Trophoblast cell (in vitro differentiated cells and primary cell): Measurements from ENCODE around the gene DUT.

ENCODE experiments used
- DNase-seq, 2 donors: peaks; one replicate each; pipeline ENCODE4 v3.0.0-alpha.2; 2016
- H2AFZ ChIP-seq: 2 replicates; pipeline ENCODE4 v1.6.1; 2013; ENCODE audit warnings: low read length, moderate library complexity, mild to moderate bottlenecking; ENCODE audit not compliant: insufficient read depth, poor library complexity
- H2AK5ac ChIP-seq: 2 replicates; pipeline ENCODE4 v1.6.1; 2013; ENCODE audit warnings: mild to moderate bottlenecking, low read length
- H2BK120ac ChIP-seq: 2 replicates; pipeline ENCODE4 v1.6.1; 2013; ENCODE audit warnings: low read length, mild to moderate bottlenecking, moderate library complexity; ENCODE audit not compliant: insufficient read depth, poor library complexity
- H2BK12ac ChIP-seq: 2 replicates; pipeline ENCODE4 v1.6.1; 2013; ENCODE audit warnings: mild to moderate bottlenecking, low read length, moderate library complexity
- H2BK5ac ChIP-seq: 2 replicates; pipeline ENCODE4 v1.6.1; 2013; ENCODE audit warnings: low read length, low read depth, moderate library complexity, mild to moderate bottlenecking; ENCODE audit not compliant: poor library complexity
- H3K14ac ChIP-seq: 2 replicates; pipeline ENCODE4 v1.6.1; 2013; ENCODE audit warnings: mild to moderate bottlenecking, low read length
- H3K18ac ChIP-seq: 2 replicates; pipeline ENCODE4 v1.6.1; 2013; ENCODE audit warnings: mild to moderate bottlenecking, low read length
- H3K23ac ChIP-seq: 2 replicates; pipeline ENCODE4 v1.6.1; 2013; ENCODE audit warnings: low read length
- H3K27ac ChIP-seq: 2 replicates; pipeline ENCODE4 v1.5.1; 2013; ENCODE audit warnings: low read depth, mild to moderate bottlenecking, inconsistent platforms, low read length, moderate library complexity
- H3K27me3 ChIP-seq: 2 replicates; pipeline ENCODE4 v1.6.1; 2013; ENCODE audit warnings: inconsistent platforms, mild to moderate bottlenecking, low read length, moderate library complexity; ENCODE audit not compliant: insufficient read depth
- H3K36me3 ChIP-seq, 2 experiments: 1 replicate in 1 of 2; 2 replicates in 1 of 2; pipeline ENCODE4 v1.6.1; 2013; ENCODE audit warnings: low read length in 2 of 2, mild to moderate bottlenecking in 2 of 2, moderate library complexity in 1 of 2; ENCODE audit not compliant: insufficient read depth in 2 of 2, control insufficient read depth in 1 of 2
- H3K4ac ChIP-seq: 2 replicates; pipeline ENCODE4 v1.6.1; 2013; ENCODE audit warnings: low read depth, mild to moderate bottlenecking, low read length, moderate library complexity
- H3K4me1 ChIP-seq, 2 experiments: 1 replicate in 1 of 2; 2 replicates in 1 of 2; pipeline ENCODE4 v1.6.1; 2013; ENCODE audit warnings: low read length in 2 of 2, mild to moderate bottlenecking in 2 of 2, moderate library complexity in 1 of 2; ENCODE audit not compliant: insufficient read depth in 2 of 2, control insufficient read depth in 1 of 2
- H3K4me2 ChIP-seq: 2 replicates; pipeline ENCODE4 v1.6.1; 2013; ENCODE audit warnings: inconsistent platforms, mild to moderate bottlenecking, low read length, moderate library complexity
- H3K4me3 ChIP-seq: 2 replicates; pipeline ENCODE4 v1.5.1; 2013; ENCODE audit warnings: mild to moderate bottlenecking, low read depth, low read length, inconsistent platforms
- H3K79me1 ChIP-seq: one replicate; pipeline ENCODE4 v1.6.1; 2013; ENCODE audit warnings: low read length
- H3K79me2 ChIP-seq: 2 replicates; pipeline ENCODE4 v1.6.1; 2013; ENCODE audit warnings: low read length, mild to moderate bottlenecking; ENCODE audit not compliant: control insufficient read depth, insufficient read depth, poor library complexity
- H3K9ac ChIP-seq: 2 replicates; pipeline ENCODE4 v1.6.1; 2013; ENCODE audit warnings: mild to moderate bottlenecking, low read length
- H3K9me3 ChIP-seq: 2 replicates; pipeline ENCODE4 v1.6.1; 2013; ENCODE audit warnings: low read depth, mild to moderate bottlenecking, control low read depth, inconsistent platforms, low read length; ENCODE audit not compliant: insufficient read depth
- H4K12ac ChIP-seq: 2 replicates; pipeline ENCODE4 v1.6.1; 2013; ENCODE audit warnings: low read depth, mild to moderate bottlenecking, low read length, moderate library complexity
- H4K8ac ChIP-seq: 2 replicates; pipeline ENCODE4 v1.6.1; 2013; ENCODE audit warnings: low read depth, mild to moderate bottlenecking, low read length, moderate library complexity
- H4K91ac ChIP-seq: one replicate; pipeline ENCODE4 v1.6.1; 2013; ENCODE audit warnings: low read depth, mild to moderate bottlenecking, low read length, moderate library complexity
- WGBS: extraction: QIAGEN DNeasy Blood & Tissue Kit; methylation state at CpG from one replicate; pipeline ENCODE4 v1.1.7; 2013; ENCODE audit warnings: missing lambda C conversion rate; ENCODE audit not compliant: insufficient read length, insufficient coverage; ENCODE audit errors: extremely low coverage; 5-methylcytosine and 5-hydroxymethylcytosine counted together

DUT gene

DNA sequence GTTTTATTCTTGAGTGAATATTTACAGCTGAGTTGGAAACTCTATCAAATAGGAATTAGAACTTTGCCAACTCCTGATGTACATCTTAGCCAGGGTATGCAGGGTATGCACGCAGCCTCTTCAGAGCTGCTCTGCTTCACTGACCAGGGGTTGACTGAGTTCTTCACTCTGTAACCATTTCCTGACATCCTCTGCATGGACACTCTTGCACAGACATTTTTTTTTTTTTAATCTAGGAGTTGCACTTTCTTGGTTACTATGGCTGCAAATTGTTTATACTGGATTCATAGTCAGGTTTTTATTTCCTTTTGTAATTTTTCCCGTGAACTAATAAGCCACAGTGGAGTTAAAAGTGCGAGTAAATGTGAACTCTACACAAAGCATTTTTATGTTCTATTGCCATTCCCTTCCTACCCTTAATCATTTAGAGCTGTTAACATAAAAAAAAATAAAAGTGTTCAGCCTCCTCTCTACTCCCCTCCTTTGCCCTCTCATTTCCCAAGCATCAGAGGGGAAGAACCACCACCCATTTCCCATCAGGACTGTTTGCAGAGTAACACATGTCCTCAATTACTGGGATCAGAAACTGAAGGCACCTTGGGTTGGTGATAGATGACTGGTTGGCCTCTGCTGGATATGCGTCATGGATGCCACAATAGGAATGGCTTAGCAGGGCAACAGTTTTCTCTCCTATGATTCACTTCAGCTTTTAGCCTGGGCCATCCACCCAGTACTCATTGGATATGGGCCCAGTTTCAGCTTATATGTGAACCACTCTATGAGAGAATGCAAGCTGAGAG, 54.0 kb downstream of the DUT start:
- no peak overlapping the region for H2AK5ac ChIP-seq
- no peaks in the 10 kb centered on the region for H3K9me3 ChIP-seq
- H3K14ac ChIP-seq, result no peak overlapping the region
- H4K91ac ChIP-seq, result no peak overlapping the region
- H4K8ac ChIP-seq, result no peak overlapping the region
- H3K23ac ChIP-seq, result no peak overlapping the region
- H2BK5ac ChIP-seq, result no peak overlapping the region
- no peak for DNase-seq
- no peak overlapping the region for H3K4ac ChIP-seq
- H3K18ac ChIP-seq, result no peak overlapping the region
- no peak overlapping the region for H4K12ac ChIP-seq
- no peak overlapping the region for H3K9ac ChIP-seq
- no CpG with 5 or more reads among the region's 4 CpGs for WGBS
- H3K4me2 ChIP-seq, result no peak overlapping the region
- H3K4me1 ChIP-seq, result no peaks in the 10 kb centered on the region
- no peak overlapping the region for H2AFZ ChIP-seq
- H3K27ac ChIP-seq, result no peak overlapping the region
- no peak overlapping the region for H2BK12ac ChIP-seq
- H2BK120ac ChIP-seq, result no peak overlapping the region
- no peak overlapping the region for H3K4me3 ChIP-seq
- H3K79me1 ChIP-seq, result no peaks in the 10 kb centered on the region
- H3K36me3 ChIP-seq, result no peaks in the 10 kb centered on the region
- H3K27me3 ChIP-seq, result no peaks in the 10 kb centered on the region
- H3K79me2 ChIP-seq, result no peaks in the 10 kb centered on the region

DNA sequence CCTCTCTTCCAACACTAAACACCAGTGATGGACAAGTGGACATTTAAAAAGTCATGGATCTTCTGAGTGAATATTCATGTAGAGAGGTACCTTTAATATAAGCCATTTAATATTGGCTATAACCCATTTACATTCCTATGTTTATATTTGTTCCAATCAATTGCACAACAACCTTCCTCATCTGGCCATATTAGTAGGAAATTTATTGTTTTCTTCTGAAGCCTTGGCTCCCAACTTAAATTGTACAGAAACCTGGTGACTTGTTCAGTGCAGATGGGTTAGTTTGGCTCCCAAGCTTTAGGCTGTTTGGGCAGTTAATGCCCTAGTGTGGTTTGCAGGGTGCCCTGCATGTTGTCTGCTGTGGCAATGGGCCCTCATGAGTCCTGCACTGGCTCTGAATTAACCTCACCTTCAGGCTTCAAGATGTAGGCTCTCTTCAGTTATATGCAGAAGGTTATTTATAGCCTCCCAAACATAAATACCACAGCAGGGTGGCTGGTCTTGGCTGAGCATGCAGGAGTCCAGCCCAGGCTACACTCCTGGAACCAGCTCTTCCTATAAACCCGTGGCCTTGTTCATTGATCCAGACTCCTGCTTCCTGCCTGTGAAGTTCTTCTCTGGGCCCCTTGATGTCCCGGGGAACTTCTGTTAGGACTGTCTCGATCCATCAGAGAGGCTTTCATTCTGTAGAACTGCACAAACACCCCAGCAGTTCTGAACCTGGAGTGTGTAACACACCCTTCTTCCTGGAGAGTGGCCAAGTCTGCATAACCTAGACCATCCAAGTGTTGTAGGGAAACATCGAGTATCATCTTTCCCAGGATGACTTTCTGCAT, 57.0 kb downstream of the DUT start:
- no peaks in the 10 kb centered on the region for H3K79me1 ChIP-seq
- WGBS, result no CpG with 5 or more reads among the region's 4 CpGs
- H3K4me1 ChIP-seq, result no peaks in the 10 kb centered on the region
- no peak overlapping the region for H2BK12ac ChIP-seq
- H3K36me3 ChIP-seq, result no peaks in the 10 kb centered on the region
- H3K4me2 ChIP-seq, result no peak overlapping the region
- H3K4ac ChIP-seq, result no peak overlapping the region
- H3K4me3 ChIP-seq, result no peak overlapping the region
- no peak overlapping the region for H3K23ac ChIP-seq
- H4K8ac ChIP-seq, result no peak overlapping the region
- no peaks in the 10 kb centered on the region for H3K9me3 ChIP-seq
- H3K9ac ChIP-seq, result no peak overlapping the region
- H3K27me3 ChIP-seq, result no peaks in the 10 kb centered on the region
- H3K27ac ChIP-seq, result no peak overlapping the region
- no peak overlapping the region for H2BK120ac ChIP-seq
- H3K14ac ChIP-seq, result no peak overlapping the region
- H4K12ac ChIP-seq, result no peak overlapping the region
- no peak overlapping the region for H3K18ac ChIP-seq
- DNase-seq, result no peak
- H4K91ac ChIP-seq, result no peak overlapping the region
- no peak overlapping the region for H2BK5ac ChIP-seq
- no peaks in the 10 kb centered on the region for H3K79me2 ChIP-seq
- no peak overlapping the region for H2AFZ ChIP-seq
- no peak overlapping the region for H2AK5ac ChIP-seq

- no peak overlapping the region for H3K27ac ChIP-seq
- H2BK5ac ChIP-seq, result no peak overlapping the region
- no peak overlapping the region for H3K18ac ChIP-seq
- H3K79me2 ChIP-seq, result no peaks in the 10 kb centered on the region
- H3K4me3 ChIP-seq, result no peak overlapping the region
- no peak overlapping the region for H2AK5ac ChIP-seq
- H3K4ac ChIP-seq, result no peak overlapping the region
- no CpG with 5 or more reads among the region's 1 CpG for WGBS
- no peak overlapping the region for H4K12ac ChIP-seq
- no peaks in the 10 kb centered on the region for H3K9me3 ChIP-seq
- H3K9ac ChIP-seq, result no peak overlapping the region
- H2BK120ac ChIP-seq, result no peak overlapping the region
- no peak overlapping the region for H2AFZ ChIP-seq
- no peak overlapping the region for H3K4me2 ChIP-seq
- no peaks in the 10 kb centered on the region for H3K36me3 ChIP-seq
- no peaks in the 10 kb centered on the region for H3K79me1 ChIP-seq
- no peak overlapping the region for H4K91ac ChIP-seq
- no peak overlapping the region for H2BK12ac ChIP-seq
- no peak overlapping the region for H3K14ac ChIP-seq
- H3K23ac ChIP-seq, result no peak overlapping the region
- no peak for DNase-seq
- no peaks in the 10 kb centered on the region for H3K27me3 ChIP-seq
- no peaks in the 10 kb centered on the region for H3K4me1 ChIP-seq
- no peak overlapping the region for H4K8ac ChIP-seq
These were observed 57.7 kb downstream of the DUT start for GRCh38 chr15:48388910-48389309.

DNA sequence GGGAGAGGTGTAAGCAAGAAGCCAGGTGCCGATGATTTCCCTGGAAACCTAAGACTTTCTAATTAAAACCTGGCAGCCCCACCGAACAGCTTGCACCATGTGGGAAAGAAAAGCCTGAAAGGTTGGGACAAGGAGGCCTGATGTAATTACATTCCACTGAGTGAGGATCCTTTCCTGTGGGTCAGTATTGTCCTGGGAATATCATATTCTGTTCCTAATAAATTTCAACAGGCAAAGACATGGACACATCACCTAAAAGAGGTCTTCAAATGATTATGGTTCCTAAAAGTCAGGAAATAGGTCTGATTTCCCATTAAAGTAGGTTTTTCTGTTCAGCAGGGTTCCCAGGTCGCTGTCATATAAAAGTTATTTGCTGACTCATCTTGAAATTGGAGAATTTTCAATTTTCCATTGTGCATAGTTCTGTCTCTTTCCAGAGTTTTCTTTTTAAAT, 58.5 kb downstream of the DUT start:
- Histone ChIP-seq H2AK5ac (no peak overlapping the region), H3K23ac (no peak overlapping the region), H4K12ac (no peak overlapping the region), H4K91ac (no peak overlapping the region), H3K18ac (no peak overlapping the region), H2BK5ac (no peak overlapping the region), H3K9me3 (peaks cover 1% of the 10 kb centered on the region), H3K4me3 (no peak overlapping the region), H3K9ac (no peak overlapping the region), H4K8ac (no peak overlapping the region), H3K36me3 (no peaks in the 10 kb centered on the region), H3K27me3 (no peaks in the 10 kb centered on the region), H2BK12ac (no peak overlapping the region), H3K79me1 (no peaks in the 10 kb centered on the region), H3K4me2 (no peak overlapping the region), H3K79me2 (no peaks in the 10 kb centered on the region), H3K14ac (no peak overlapping the region), H2BK120ac (no peak overlapping the region), H2AFZ (no peak overlapping the region), H3K4ac (no peak overlapping the region), H3K27ac (no peak overlapping the region), H3K4me1 (no peaks in the 10 kb centered on the region)
- WGBS, result no CpG with 5 or more reads among the region's 3 CpGs
- DNase-seq, result no peak
